BJ (cell line): Measurements from ENCODE around the gene ITGA6. TPM values are rescaled to one million over a fixed set of nuclear protein-coding genes. Genes with fewer than 3 reads are reported as not detected.

Experiments
- CTCF ChIA-PET: fragments of 350-600 bp; formaldehyde crosslinking; extraction: SDS; loops from one replicate; lab custom pipeline; 2021; ENCODE audit warnings: antibody characterized with exemption, inconsistent platforms; lab: Yijun Ruan, JAX
- POLR2A ChIA-PET: fragments of 300-600 bp; sonication (Branson Sonifier 250); formaldehyde crosslinking; extraction: SDS; loops from one replicate; lab custom pipeline; 2021; ENCODE audit warnings: antibody characterized with exemption; lab: Charles Lee
- DNase-seq: peaks from one replicate; pipeline ENCODE4 v3.0.0-alpha.2; 2011; ENCODE audit warnings: low read depth
- H3K27me3 ChIP-seq: 2 replicates; pipeline ENCODE4 v1.6.0; 2011; ENCODE audit warnings: low read length; ENCODE audit not compliant: control insufficient read depth, insufficient read depth
- H3K36me3 ChIP-seq: 2 replicates; pipeline ENCODE4 v1.5.1; 2011; ENCODE audit warnings: low read length; ENCODE audit not compliant: control insufficient read depth, insufficient read depth
- H3K4me3 ChIP-seq: 2 replicates; pipeline ENCODE4 v1.5.1; 2011; ENCODE audit warnings: low read depth, mild to moderate bottlenecking, control low read depth, low read length
- CTCF ChIP-seq: IDR thresholded peaks from 2 replicates; pipeline ENCODE4 v1.5.1; 2011; ENCODE audit warnings: low read depth, mild to moderate bottlenecking, control low read depth, inconsistent platforms, low read length, moderate library complexity; ENCODE audit not compliant: insufficient read depth
- polyA plus RNA-seq: library from polyadenylated mRNA; depleted of rRNA; stranded (reverse); fragments of >200 nt; gene quantifications from 2 replicates; pipeline ENCODE4 v1.2.3, GENCODE V29; 2011

Gene ITGA6
- polyA plus RNA-seq, 1 experiment, result 2.9 TPM

DNA sequence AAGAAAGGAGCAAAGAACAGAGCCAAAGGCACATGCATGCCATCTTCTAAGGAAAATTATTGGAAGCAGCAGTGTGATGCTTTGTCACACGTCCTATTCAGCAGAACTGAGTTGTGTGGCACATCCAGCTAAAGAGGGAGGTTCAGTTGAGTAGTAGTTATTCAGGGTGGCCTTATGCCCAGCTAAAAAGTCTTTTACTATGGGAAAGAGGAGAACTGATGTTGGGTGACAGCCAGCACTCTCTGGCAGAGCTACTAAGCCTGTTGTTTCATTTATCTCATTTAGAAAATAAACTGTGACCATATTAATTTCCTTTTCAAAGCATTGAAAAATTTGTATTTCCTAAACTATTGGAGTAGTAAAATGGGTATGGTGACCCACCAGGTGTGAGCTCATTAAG lies 18.5 kb downstream of the ITGA6 start:
- TF ChIP-seq CTCF, result no peak
- POLR2A ChIA-PET, result interaction anchor here (0.6 kb wide), 1 partner anchor 13 kb away, joined by 3 read pairs; no protein-coding TSS in a partner anchor
- H3K27me3 ChIP-seq, result no peaks in the 10 kb centered on the region
- no peaks in the 10 kb centered on the region for H3K36me3 ChIP-seq
- DNase-seq, result no peak
- H3K4me3 ChIP-seq, result no peak overlapping the region
- CTCF ChIA-PET, result interaction anchor here (8.0 kb wide), 1 partner anchor 16 kb away, joined by 57 read pairs; no protein-coding TSS in a partner anchor

DNA sequence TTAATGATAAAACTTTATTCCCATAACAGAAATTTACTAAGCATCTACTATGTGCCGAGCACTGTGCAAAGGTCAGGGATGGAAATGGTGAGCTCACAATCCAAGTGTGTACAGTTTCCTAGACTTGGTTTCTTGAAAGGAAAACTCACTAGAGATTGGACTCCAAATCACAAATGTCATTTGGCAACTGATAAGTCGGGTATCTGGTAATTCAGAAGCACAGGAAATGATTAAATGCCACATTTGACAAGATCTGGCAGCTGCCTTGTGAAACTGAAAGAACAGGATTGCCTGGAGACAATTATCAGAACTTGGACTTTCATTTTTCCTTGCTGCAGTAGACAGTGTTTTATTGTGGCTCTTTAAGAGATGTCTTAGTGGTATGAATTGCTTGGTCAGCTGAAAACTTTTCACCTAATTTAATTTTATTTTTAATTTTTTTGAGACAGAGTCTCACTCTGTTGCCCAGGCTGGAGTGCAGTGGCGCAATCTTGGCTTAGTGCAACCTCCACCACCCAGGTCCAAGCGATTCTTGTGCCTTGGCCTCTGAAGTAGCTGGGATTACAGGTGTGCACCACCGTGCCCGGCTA lies 19.2 kb downstream of the ITGA6 start:
- POLR2A ChIA-PET, result interaction anchor here (0.6 kb wide), 1 partner anchor 12 kb away, joined by 3 read pairs; no protein-coding TSS in a partner anchor
- H3K27me3 ChIP-seq, result no peaks in the 10 kb centered on the region
- TF ChIP-seq CTCF, result no peak
- no peaks in the 10 kb centered on the region for H3K36me3 ChIP-seq
- CTCF ChIA-PET, result interaction anchor here (0.9 to 8.0 kb wide), 2 partner anchors 15 to 37 kb away, joined by 3 to 57 read pairs; no protein-coding TSS in a partner anchor
- no peak overlapping the region for H3K4me3 ChIP-seq
- no peak for DNase-seq

GRCh38 chr2:172447811-172448493 lies 20.6 kb downstream of the ITGA6 start:
- DNase-seq, result no peak
- no peaks in the 10 kb centered on the region for H3K36me3 ChIP-seq
- TF ChIP-seq CTCF, result no peak
- POLR2A ChIA-PET, result no interaction called here
- CTCF ChIA-PET, result interaction anchor here (0.7 to 8.0 kb wide), 5 partner anchors 9 to 153 kb away, joined by 3 to 57 read pairs (median 4); no protein-coding TSS in a partner anchor
- no peak overlapping the region for H3K4me3 ChIP-seq
- no peaks in the 10 kb centered on the region for H3K27me3 ChIP-seq

- CTCF ChIA-PET, result interaction anchor here (0.7 to 8.0 kb wide), 5 partner anchors 10 to 154 kb away, joined by 3 to 57 read pairs (median 4); no protein-coding TSS in a partner anchor
Observed at GRCh38 chr2:172448544-172449267, 21.3 kb downstream of the ITGA6 start.

More at GRCh38 chr2:172448544-172449267, 21.3 kb downstream of the ITGA6 start:
- POLR2A ChIA-PET, result no interaction called here
- Histone ChIP-seq H3K27me3 (no peaks in the 10 kb centered on the region), H3K4me3 (no peak overlapping the region), H3K36me3 (no peaks in the 10 kb centered on the region)
- no peak for DNase-seq
- TF ChIP-seq CTCF, result no peak
